WTC11 (cell line): ENCODE results near the gene DMBX1. TPM values are rescaled to one million over a fixed set of nuclear protein-coding genes. Genes with fewer than 3 reads are reported as not detected.

Experiments used
- ATAC-seq: fragments of 200-7000 bp; cut with Tn5 transposase; 2 replicates; pipeline ENCODE4 v1.10.0; 2021; ENCODE audit warnings: mild to moderate bottlenecking, moderate library complexity
- CTCF ChIA-PET: fragments of 300-600 bp; sonication (Branson Sonifier 250); formaldehyde crosslinking; loops from one replicate; lab custom pipeline; 2021; ENCODE audit warnings: antibody characterized with exemption; lab: Charles Lee
- POLR2A ChIA-PET: fragments of 350-600 bp; sonication (Branson Sonifier 250); formaldehyde crosslinking; loops from one replicate; lab custom pipeline; 2021; ENCODE audit warnings: antibody characterized with exemption; lab: Charles Lee
- DNase-seq: peaks from one replicate; pipeline ENCODE4 v3.0.0; 2021; ENCODE audit warnings: low spot score
- H3K27ac Mint-ChIP-seq: 2 replicates; pipeline ENCODE4 v1.8.0; 2021; ENCODE audit warnings: mixed read lengths
- H3K27me3 Mint-ChIP-seq: 2 replicates; pipeline ENCODE4 v1.8.0; 2021; ENCODE audit warnings: low read depth, mild to moderate bottlenecking, moderate library complexity, mixed read lengths
- H3K36me3 Mint-ChIP-seq: 2 replicates; pipeline ENCODE4 v1.8.0; 2021; ENCODE audit warnings: mixed read lengths
- H3K4me1 Mint-ChIP-seq: 2 replicates; pipeline ENCODE4 v1.8.0; 2022; ENCODE audit warnings: mixed read lengths
- H3K4me3 Mint-ChIP-seq: 2 replicates; pipeline ENCODE4 v1.8.0; 2021; ENCODE audit warnings: mild to moderate bottlenecking, moderate library complexity, mixed read lengths
- H3K9me3 Mint-ChIP-seq: 2 replicates; pipeline ENCODE4 v1.8.0; 2021; ENCODE audit warnings: mixed read lengths
- ATF1 ChIP-seq: sonication (generic); formaldehyde crosslinking; IDR thresholded peaks from 2 replicates; pipeline ENCODE4 v1.8.1; 2023; ENCODE audit warnings: mild to moderate bottlenecking, moderate library complexity, missing genetic modification reagents
- FOXK1 ChIP-seq: sonication (generic); formaldehyde crosslinking; IDR thresholded peaks from 2 replicates; pipeline ENCODE4 v1.8.0; 2022; ENCODE audit warnings: mild to moderate bottlenecking, moderate library complexity, missing genetic modification reagents
- MYBL2 ChIP-seq: sonication (generic); formaldehyde crosslinking; IDR thresholded peaks from 2 replicates; pipeline ENCODE4 v1.8.1; 2023; ENCODE audit warnings: mild to moderate bottlenecking, moderate library complexity, missing genetic modification reagents
- NFATC4 ChIP-seq: fragments of 250-450 bp; sonication (Bioruptor Pico); IDR thresholded peaks from 2 replicates; pipeline ENCODE4 v1.9.0; 2021; ENCODE audit warnings: mild to moderate bottlenecking
- NFE2L1 ChIP-seq: sonication (generic); formaldehyde crosslinking; IDR thresholded peaks from 2 replicates; pipeline ENCODE4 v1.8.1; 2023; ENCODE audit warnings: missing genetic modification reagents
- PRRX2 ChIP-seq: fragments of 250-450 bp; sonication (Bioruptor Pico); IDR thresholded peaks from 2 replicates; pipeline ENCODE4 v1.8.0; 2021; ENCODE audit warnings: mild to moderate bottlenecking
- TEAD4 ChIP-seq: sonication (generic); formaldehyde crosslinking; IDR thresholded peaks from 2 replicates; pipeline ENCODE4 v1.8.0; 2022; ENCODE audit warnings: mild to moderate bottlenecking, missing genetic modification reagents
- TP53 ChIP-seq: sonication (generic); formaldehyde crosslinking; IDR thresholded peaks from 2 replicates; pipeline ENCODE4 v1.8.1; 2023; ENCODE audit warnings: mild to moderate bottlenecking, missing genetic modification reagents
- ZNF121 ChIP-seq: sonication (generic); formaldehyde crosslinking; IDR thresholded peaks from 2 replicates; pipeline ENCODE4 v1.8.0; 2023; ENCODE audit warnings: missing genetic modification reagents
- ZNF317 ChIP-seq: sonication (generic); formaldehyde crosslinking; IDR thresholded peaks from 2 replicates; pipeline ENCODE4 v1.8.1; 2023; ENCODE audit warnings: low read depth, mild to moderate bottlenecking, moderate library complexity, missing genetic modification reagents, borderline replicate concordance
- ZNF396 ChIP-seq: fragments of 250-450 bp; sonication (Bioruptor Pico); IDR thresholded peaks from 2 replicates; pipeline ENCODE4 v1.8.0; 2021; ENCODE audit warnings: mild to moderate bottlenecking, moderate library complexity, borderline replicate concordance
- ZNF416 ChIP-seq: fragments of 250-450 bp; sonication (Bioruptor Pico); IDR thresholded peaks from 2 replicates; pipeline ENCODE4 v1.9.0; 2021; ENCODE audit warnings: mild to moderate bottlenecking, inconsistent platforms
- total RNA-seq: library from RNA; stranded (reverse); gene quantifications from 3 replicates; pipeline ENCODE4 v1.2.3, GENCODE V29; 2021
- TF ChIP-seq, protein P1 (sequence below): fragments of 250-450 bp; sonication (Bioruptor Pico); IDR thresholded peaks from 2 replicates; pipeline ENCODE4 v1.9.0; 2021; ENCODE audit warnings: mild to moderate bottlenecking
- TF ChIP-seq, protein P2 (sequence below): sonication (generic); formaldehyde crosslinking; IDR thresholded peaks from 2 replicates; pipeline ENCODE4 v1.8.1; 2022; ENCODE audit warnings: missing genetic modification reagents, borderline replicate concordance
- TF ChIP-seq, protein P3 (sequence below): fragments of 250-450 bp; sonication (Bioruptor Pico); IDR thresholded peaks from 2 replicates; pipeline ENCODE4 v1.9.0; 2021; ENCODE audit warnings: moderate library complexity, mild to moderate bottlenecking, inconsistent platforms, borderline replicate concordance
- TF ChIP-seq, protein P4 (sequence below): fragments of 250-450 bp; sonication (Bioruptor Pico); IDR thresholded peaks from 2 replicates; pipeline ENCODE4 v1.8.0; 2021; ENCODE audit warnings: mild to moderate bottlenecking
- TF ChIP-seq, protein P5 (sequence below): sonication (generic); formaldehyde crosslinking; conservative IDR thresholded peaks from 2 replicates; pipeline ENCODE4 v1.8.1; 2023; ENCODE audit warnings: mild to moderate bottlenecking, low read depth, missing genetic modification reagents, moderate library complexity

The DMBX1 gene
- total RNA-seq, 1 experiment from 2014 or later, result 3.7 TPM

DNA sequence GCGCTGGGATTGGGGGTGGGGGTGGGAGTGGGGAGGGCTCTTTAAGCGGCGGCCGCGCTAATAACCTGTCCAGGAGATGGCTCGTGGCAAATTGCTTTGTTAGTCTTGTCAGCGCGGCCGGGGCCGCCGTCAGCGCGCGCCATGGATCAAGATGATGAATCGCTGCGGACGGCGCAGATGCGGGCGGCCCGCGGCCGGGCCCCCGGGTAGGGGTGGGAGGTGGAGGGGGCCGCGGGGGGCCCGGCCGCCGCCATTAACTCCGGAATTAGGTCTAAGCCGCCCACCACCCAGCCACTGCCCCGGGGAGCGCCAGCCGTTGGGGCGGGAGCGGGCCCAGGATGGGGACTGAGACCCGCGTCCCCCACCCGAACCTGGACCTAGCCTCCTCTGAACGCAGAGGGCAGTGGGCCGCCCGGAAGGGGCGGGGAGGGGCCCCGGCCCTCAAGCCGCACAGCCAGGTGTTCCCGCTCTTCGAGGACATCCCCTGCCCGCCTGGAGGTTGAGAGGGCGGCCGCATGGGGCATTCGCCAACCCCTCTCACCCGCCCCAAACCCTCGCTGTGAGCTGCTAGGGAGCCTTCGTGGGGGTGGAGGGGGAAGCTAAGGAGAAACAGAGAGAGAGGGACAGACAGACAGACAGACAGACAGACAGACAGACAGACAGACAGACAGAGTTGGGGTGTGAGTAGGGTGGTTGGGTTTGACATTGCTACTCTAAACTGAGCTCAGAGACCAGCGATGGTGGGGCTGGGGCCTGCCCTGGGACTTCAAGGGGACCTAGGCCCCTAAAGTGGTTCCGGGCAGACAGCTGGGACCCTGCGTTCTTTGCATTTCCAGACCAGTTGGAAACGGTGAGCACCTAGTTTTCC lies 3.8 kb upstream of the DMBX1 start (continued):
- no peak for TF ChIP-seq ZNF317 (CRISPR knock-in tag)
- TF ChIP-seq, protein P1, sequence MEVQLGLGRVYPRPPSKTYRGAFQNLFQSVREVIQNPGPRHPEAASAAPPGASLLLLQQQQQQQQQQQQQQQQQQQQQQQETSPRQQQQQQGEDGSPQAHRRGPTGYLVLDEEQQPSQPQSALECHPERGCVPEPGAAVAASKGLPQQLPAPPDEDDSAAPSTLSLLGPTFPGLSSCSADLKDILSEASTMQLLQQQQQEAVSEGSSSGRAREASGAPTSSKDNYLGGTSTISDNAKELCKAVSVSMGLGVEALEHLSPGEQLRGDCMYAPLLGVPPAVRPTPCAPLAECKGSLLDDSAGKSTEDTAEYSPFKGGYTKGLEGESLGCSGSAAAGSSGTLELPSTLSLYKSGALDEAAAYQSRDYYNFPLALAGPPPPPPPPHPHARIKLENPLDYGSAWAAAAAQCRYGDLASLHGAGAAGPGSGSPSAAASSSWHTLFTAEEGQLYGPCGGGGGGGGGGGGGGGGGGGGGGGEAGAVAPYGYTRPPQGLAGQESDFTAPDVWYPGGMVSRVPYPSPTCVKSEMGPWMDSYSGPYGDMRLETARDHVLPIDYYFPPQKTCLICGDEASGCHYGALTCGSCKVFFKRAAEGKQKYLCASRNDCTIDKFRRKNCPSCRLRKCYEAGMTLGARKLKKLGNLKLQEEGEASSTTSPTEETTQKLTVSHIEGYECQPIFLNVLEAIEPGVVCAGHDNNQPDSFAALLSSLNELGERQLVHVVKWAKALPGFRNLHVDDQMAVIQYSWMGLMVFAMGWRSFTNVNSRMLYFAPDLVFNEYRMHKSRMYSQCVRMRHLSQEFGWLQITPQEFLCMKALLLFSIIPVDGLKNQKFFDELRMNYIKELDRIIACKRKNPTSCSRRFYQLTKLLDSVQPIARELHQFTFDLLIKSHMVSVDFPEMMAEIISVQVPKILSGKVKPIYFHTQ (CRISPR knock-in tag), result no peak
- TF ChIP-seq, protein P2, sequence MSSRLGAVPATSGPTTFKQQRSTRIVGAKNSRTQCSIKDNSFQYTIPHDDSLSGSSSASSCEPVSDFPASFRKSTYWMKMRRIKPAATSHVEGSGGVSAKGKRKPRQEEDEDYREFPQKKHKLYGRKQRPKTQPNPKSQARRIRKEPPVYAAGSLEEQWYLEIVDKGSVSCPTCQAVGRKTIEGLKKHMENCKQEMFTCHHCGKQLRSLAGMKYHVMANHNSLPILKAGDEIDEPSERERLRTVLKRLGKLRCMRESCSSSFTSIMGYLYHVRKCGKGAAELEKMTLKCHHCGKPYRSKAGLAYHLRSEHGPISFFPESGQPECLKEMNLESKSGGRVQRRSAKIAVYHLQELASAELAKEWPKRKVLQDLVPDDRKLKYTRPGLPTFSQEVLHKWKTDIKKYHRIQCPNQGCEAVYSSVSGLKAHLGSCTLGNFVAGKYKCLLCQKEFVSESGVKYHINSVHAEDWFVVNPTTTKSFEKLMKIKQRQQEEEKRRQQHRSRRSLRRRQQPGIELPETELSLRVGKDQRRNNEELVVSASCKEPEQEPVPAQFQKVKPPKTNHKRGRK (CRISPR knock-in tag), result no peak

DNA sequence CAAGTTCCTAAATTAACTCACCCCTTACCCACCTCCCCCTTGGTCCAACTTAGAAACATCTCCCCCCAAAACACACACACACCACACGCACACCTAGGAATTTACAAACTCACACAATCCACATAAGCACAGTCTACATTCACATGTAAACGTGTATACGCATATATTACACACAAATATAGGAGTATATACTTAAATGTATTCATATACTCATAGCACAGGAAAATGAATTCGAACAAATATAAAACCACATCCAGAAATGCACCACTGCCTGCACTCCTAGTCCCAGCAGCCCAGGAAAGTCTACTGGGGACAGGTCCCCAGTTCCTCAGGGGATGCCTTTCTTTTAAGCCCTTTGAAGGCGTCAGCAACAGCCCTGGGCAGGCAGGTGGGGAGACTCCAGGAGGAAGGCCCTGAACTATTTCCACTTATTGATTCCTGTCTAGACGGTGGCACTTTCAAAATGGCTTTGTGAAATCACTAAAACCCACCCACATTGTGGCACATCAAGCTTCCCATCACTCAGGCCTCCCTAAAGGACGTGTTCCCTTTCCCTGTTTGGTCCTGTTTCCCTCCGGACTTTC lies 3.1 kb upstream of the DMBX1 start:
- H3K27ac Mint-ChIP-seq, result no peak overlapping the region

DNA sequence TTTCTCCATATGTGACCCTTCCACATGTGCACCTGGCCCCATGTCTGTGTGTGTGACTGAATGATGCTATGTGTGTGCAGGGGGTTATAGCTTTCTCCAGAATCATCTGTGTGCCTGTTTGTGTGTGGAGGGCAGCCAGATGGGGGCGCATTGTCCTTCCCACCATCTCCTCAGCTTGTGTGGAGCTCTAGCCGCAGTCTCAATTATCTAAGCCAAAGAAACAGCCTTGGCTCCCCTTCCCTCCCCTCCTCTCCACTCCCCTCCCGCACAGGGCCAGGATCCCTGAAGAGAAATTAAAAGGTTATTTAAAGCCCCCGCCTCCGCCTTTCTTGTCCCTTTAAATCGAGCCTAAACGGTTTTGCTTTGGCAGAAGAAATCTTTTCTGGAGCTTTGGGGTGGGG lies 1.8 kb upstream of the DMBX1 start:
- ChIA-PET CTCF (interaction anchor here (0.6 to 6.6 kb wide), 33 partner anchors 8 to 705 kb away, joined by 3 to 201 read pairs (median 6); partner anchors contain the start of genes KNCN, MKNK1 and MOB3C), POLR2A (interaction anchor here (1.1 to 1.6 kb wide), 3 partner anchors 39 to 43 kb away, joined by 3 to 10 read pairs (median 4); no protein-coding TSS in a partner anchor)
- peaks cover 2% of the 10 kb centered on the region; the same call in 1 of the 2 replicates for H3K36me3 Mint-ChIP-seq
- peak; percentile 16 for ATAC-seq
- peak; percentile 71 for DNase-seq
- peaks cover 99% of the 10 kb centered on the region for H3K27me3 Mint-ChIP-seq
- no peaks in the 10 kb centered on the region for H3K9me3 Mint-ChIP-seq
- no peak for TF ChIP-seq ZNF121 (CRISPR knock-in tag)
- no peak for TF ChIP-seq NFATC4 (CRISPR knock-in tag)
- TF ChIP-seq TP53 (CRISPR knock-in tag), result no peak
- TF ChIP-seq ZNF396, result no peak
- TF ChIP-seq ZNF416 (CRISPR knock-in tag), result no peak
- TF ChIP-seq MYBL2 (CRISPR knock-in tag), result no peak
- TF ChIP-seq, all 79 proteins: peak for 0
- Mint-ChIP-seq H3K27ac (no peak overlapping the region), H3K4me1 (peaks cover 48% of the 10 kb centered on the region), H3K4me3 (no peak overlapping the region; the same call in 1 of the 2 replicates)

More for the DNA sequence above, 3.1 kb upstream of the DMBX1 start:
- Mint-ChIP-seq H3K4me3 (peak overlapping the region; percentile 53), H3K36me3 (no peaks in the 10 kb centered on the region), H3K27me3 (peaks cover 99% of the 10 kb centered on the region), H3K9me3 (no peaks in the 10 kb centered on the region), H3K4me1 (peaks cover 35% of the 10 kb centered on the region)
- no peak for DNase-seq
- no peak for ATAC-seq
- ChIA-PET POLR2A (no interaction called here), CTCF (interaction anchor here (0.6 to 6.6 kb wide), 14 partner anchors 9 to 138 kb away, joined by 3 to 201 read pairs (median 10); partner anchors contain the start of gene MKNK1)
- no peak for TF ChIP-seq NFE2L1 (CRISPR knock-in tag)
- TF ChIP-seq FOXK1 (CRISPR knock-in tag), result no peak
- no peak for TF ChIP-seq TEAD4 (CRISPR knock-in tag)
- no peak for TF ChIP-seq ATF1
- TF ChIP-seq, protein P3, sequence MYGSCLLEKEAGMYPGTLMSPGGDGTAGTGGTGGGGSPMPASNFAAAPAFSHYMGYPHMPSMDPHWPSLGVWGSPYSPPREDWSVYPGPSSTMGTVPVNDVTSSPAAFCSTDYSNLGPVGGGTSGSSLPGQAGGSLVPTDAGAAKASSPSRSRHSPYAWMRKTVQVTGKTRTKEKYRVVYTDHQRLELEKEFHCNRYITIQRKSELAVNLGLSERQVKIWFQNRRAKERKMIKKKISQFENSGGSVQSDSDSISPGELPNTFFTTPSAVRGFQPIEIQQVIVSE (CRISPR knock-in tag), result no peak
- TF ChIP-seq, protein P4, sequence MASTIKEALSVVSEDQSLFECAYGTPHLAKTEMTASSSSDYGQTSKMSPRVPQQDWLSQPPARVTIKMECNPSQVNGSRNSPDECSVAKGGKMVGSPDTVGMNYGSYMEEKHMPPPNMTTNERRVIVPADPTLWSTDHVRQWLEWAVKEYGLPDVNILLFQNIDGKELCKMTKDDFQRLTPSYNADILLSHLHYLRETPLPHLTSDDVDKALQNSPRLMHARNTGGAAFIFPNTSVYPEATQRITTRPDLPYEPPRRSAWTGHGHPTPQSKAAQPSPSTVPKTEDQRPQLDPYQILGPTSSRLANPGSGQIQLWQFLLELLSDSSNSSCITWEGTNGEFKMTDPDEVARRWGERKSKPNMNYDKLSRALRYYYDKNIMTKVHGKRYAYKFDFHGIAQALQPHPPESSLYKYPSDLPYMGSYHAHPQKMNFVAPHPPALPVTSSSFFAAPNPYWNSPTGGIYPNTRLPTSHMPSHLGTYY (CRISPR knock-in tag), result no peak
- TF ChIP-seq, protein P5, sequence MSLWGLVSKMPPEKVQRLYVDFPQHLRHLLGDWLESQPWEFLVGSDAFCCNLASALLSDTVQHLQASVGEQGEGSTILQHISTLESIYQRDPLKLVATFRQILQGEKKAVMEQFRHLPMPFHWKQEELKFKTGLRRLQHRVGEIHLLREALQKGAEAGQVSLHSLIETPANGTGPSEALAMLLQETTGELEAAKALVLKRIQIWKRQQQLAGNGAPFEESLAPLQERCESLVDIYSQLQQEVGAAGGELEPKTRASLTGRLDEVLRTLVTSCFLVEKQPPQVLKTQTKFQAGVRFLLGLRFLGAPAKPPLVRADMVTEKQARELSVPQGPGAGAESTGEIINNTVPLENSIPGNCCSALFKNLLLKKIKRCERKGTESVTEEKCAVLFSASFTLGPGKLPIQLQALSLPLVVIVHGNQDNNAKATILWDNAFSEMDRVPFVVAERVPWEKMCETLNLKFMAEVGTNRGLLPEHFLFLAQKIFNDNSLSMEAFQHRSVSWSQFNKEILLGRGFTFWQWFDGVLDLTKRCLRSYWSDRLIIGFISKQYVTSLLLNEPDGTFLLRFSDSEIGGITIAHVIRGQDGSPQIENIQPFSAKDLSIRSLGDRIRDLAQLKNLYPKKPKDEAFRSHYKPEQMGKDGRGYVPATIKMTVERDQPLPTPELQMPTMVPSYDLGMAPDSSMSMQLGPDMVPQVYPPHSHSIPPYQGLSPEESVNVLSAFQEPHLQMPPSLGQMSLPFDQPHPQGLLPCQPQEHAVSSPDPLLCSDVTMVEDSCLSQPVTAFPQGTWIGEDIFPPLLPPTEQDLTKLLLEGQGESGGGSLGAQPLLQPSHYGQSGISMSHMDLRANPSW (CRISPR knock-in tag), result no peak
- no peak for TF ChIP-seq PRRX2 (CRISPR knock-in tag)
